ENCODE data around the gene JAK1. TPM values are rescaled to one million over a fixed set of nuclear protein-coding genes. Genes with fewer than 3 reads are reported as not detected.

Gene JAK1
- total RNA-seq, 1 donor from 2014 or later, result 94.1 TPM

GRCh38 chr1:64906447-64906846 is 59.9 kb downstream of the JAK1 start:
- no peak for DNase-seq
- ATAC-seq (ENCODE audit: poor library complexity), result no peak
- intact Hi-C loops (cut with DNase I), result no loop called here

GRCh38 chr1:64903593-64903992 is 62.8 kb downstream of the JAK1 start:
- intact Hi-C loops (cut with DNase I), result no loop called here
- no peak for ATAC-seq (ENCODE audit: poor library complexity)
- no peak for DNase-seq

- DNase-seq (no peak), ATAC-seq (ENCODE audit: poor library complexity) (no peak)
- intact Hi-C loops (cut with DNase I), result no loop called here
Measured at GRCh38 chr1:64901663-64902062, 64.7 kb downstream of the JAK1 start.

GRCh38 chr1:64900916-64901315 is 65.4 kb downstream of the JAK1 start:
- intact Hi-C loops (cut with DNase I), result no loop called here
- ATAC-seq (ENCODE audit: poor library complexity) (no peak), DNase-seq (no peak)

- ATAC-seq (ENCODE audit: poor library complexity), result peak; percentile 96
- intact Hi-C loops (cut with DNase I), result no loop called here
- DNase-seq, result peak; percentile 85
Measured at GRCh38 chr1:64898107-64898861, 68.1 kb downstream of the JAK1 start.

GRCh38 chr1:64896551-64896950 is 69.8 kb downstream of the JAK1 start:
- intact Hi-C loops (cut with DNase I), result no loop called here
- DNase-seq (no peak), ATAC-seq (ENCODE audit: poor library complexity) (no peak)

GRCh38 chr1:64895500-64895899 is 70.8 kb downstream of the JAK1 start:
- intact Hi-C loops (cut with DNase I), result no loop called here
- no peak for ATAC-seq (ENCODE audit: poor library complexity)
- DNase-seq, result no peak

GRCh38 chr1:64894438-64895196 is 71.7 kb downstream of the JAK1 start:
- ATAC-seq (ENCODE audit: poor library complexity), result no peak
- intact Hi-C loops (cut with DNase I), result loop anchor here (5.0 kb wide), 1 partner anchor 68 kb away; no protein-coding TSS in a partner anchor
- DNase-seq, result no peak

- DNase-seq, result no peak
- intact Hi-C loops (cut with DNase I), result loop anchor here (5.0 kb wide), 1 partner anchor 68 kb away; no protein-coding TSS in a partner anchor
- no peak for ATAC-seq (ENCODE audit: poor library complexity)
Measured at GRCh38 chr1:64893921-64894320, 72.4 kb downstream of the JAK1 start.

GRCh38 chr1:64892576-64893573 is 73.5 kb downstream of the JAK1 start:
- intact Hi-C loops (cut with DNase I), result loop anchor here (5.0 kb wide), 1 partner anchor 69 kb away; no protein-coding TSS in a partner anchor
- DNase-seq, result no peak
- ATAC-seq (ENCODE audit: poor library complexity), result no peak

GRCh38 chr1:64891448-64891825 is 74.9 kb downstream of the JAK1 start:
- ATAC-seq (ENCODE audit: poor library complexity) (peak; percentile 65), DNase-seq (no peak)
- intact Hi-C loops (cut with DNase I), result loop anchor here (5.0 kb wide), 1 partner anchor 71 kb away; no protein-coding TSS in a partner anchor

GRCh38 chr1:64890699-64891447 is 75.5 kb downstream of the JAK1 start:
- ATAC-seq (ENCODE audit: poor library complexity), result peak; percentile 43
- intact Hi-C loops (cut with DNase I), result loop anchor here (5.0 kb wide), 1 partner anchor 71 kb away; no protein-coding TSS in a partner anchor
- no peak for DNase-seq

- ATAC-seq (ENCODE audit: poor library complexity), result no peak
- DNase-seq, result no peak
- intact Hi-C loops (cut with DNase I), result no loop called here
Measured at GRCh38 chr1:64887689-64888217, 78.6 kb downstream of the JAK1 start.

GRCh38 chr1:64886877-64887276 is 79.5 kb downstream of the JAK1 start:
- ATAC-seq (ENCODE audit: poor library complexity), result no peak
- no peak for DNase-seq
- intact Hi-C loops (cut with DNase I), result no loop called here

GRCh38 chr1:64885648-64886047 is 80.7 kb downstream of the JAK1 start:
- no peak for ATAC-seq (ENCODE audit: poor library complexity)
- intact Hi-C loops (cut with DNase I), result no loop called here

GRCh38 chr1:64884261-64885040 is 81.9 kb downstream of the JAK1 start:
- DNase-seq, result no peak
- no peak for ATAC-seq (ENCODE audit: poor library complexity)
- intact Hi-C loops (cut with DNase I), result no loop called here

More at GRCh38 chr1:64885648-64886047, 80.7 kb downstream of the JAK1 start:
- no peak for DNase-seq
